Coronary artery (tissue), 2 donors: Measurements from ENCODE around the gene CAND2.

ENCODE experiments used
- DNase-seq: peaks from one replicate; pipeline ENCODE4 v3.0.0-alpha.2; 2017; ENCODE audit warnings: low spot score
- H3K27ac ChIP-seq, 2 donors: fragments of 200-600 bp; sonication (generic); one replicate each; pipeline ENCODE4 v1.5.1; 2016 to 2019
- H3K4me3 ChIP-seq: fragments of 200-600 bp; sonication (generic); 2 replicates; pipeline ENCODE4 v1.5.1; 2016; ENCODE audit warnings: mild to moderate bottlenecking, moderate library complexity
- CTCF ChIP-seq: fragments of 200-600 bp; sonication (generic); IDR thresholded peaks from one replicate; pipeline ENCODE4 v1.5.1; 2019; ENCODE audit warnings: antibody characterized with exemption

CAND2 gene

DNA sequence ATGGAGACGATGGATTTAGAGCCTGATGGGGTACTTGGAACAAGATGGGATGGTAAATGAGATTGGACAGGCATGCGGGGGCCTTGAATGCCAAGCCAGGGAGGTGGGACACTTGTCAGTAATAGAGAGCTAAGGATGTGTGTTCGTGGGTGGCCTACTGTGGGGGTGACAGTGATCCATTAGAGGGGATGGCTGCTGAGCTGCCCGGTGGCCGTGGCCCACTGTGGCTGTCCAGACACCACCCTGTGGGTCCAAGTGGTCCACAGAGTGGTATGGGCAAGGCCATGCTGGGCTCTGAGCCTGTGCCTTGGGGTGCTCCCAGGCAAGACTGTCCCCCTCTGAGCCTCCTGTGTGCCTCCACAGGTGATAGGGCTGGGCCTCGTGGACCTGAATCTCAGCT is 17.5 kb downstream of the CAND2 start:
- H3K4me3 ChIP-seq: no peak overlapping the region
- TF ChIP-seq CTCF: no peak
- H3K27ac ChIP-seq: no peak overlapping the region
- no peak for DNase-seq

DNA sequence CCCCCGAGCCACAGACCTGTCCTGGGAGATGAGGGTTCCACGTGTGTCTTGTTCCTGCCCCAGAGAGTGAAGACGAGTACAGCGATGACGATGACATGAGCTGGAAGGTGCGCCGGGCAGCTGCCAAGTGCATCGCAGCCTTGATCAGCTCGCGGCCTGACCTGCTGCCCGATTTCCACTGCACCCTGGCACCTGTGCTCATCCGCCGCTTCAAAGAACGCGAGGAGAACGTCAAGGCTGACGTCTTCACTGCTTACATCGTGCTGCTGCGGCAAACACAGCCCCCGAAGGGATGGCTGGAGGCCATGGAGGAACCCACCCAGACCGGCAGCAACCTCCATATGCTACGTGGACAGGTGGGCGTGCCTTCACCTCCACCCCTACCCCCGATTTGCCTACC is 18.6 kb downstream of the CAND2 start:
- Histone ChIP-seq H3K4me3 (no peak overlapping the region), H3K27ac (no peak overlapping the region)
- TF ChIP-seq CTCF: no peak
- no peak for DNase-seq

DNA sequence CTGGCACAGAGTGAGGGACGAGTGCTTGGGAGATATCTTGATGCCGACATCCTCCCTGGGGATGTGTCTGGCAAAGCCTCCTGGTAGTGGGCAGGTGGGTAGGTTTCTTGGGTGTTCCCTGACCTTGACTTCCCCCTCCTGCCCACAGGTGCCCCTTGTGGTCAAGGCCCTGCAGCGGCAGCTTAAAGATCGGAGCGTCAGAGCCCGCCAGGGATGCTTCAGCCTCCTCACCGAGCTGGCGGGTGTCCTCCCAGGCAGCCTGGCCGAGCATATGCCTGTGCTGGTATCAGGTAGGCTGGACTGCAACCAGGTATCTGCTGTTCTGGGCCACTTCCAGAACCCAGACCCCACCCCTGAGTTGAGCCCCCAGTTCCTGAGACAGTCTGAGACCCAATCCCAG is 19.2 kb downstream of the CAND2 start:
- TF ChIP-seq CTCF: no peak
- Histone ChIP-seq H3K27ac (no peak overlapping the region), H3K4me3 (no peak overlapping the region)
- DNase-seq: no peak

- TF ChIP-seq CTCF: no peak
These were observed 20.3 kb downstream of the CAND2 start for GRCh38 chr3:12816521-12817342.

DNA sequence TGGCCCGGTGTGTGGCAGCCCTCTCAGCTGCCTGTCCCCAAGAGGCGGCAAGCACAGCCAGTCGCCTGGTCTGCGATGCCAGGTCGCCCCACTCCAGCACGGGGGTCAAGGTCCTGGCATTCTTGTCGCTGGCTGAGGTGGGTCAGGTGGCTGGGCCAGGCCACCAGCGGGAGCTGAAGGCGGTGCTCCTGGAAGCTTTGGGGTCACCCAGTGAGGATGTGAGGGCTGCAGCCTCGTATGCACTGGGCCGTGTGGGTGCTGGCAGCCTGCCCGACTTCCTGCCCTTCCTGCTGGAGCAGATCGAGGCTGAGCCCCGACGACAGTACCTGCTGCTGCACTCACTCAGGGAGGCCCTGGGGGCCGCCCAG is 20.8 kb downstream of the CAND2 start:
- no peak overlapping the region for H3K4me3 ChIP-seq
- H3K27ac ChIP-seq: no peak overlapping the region
- no peak for TF ChIP-seq CTCF
- DNase-seq: no peak

More at GRCh38 chr3:12816521-12817342, 20.3 kb downstream of the CAND2 start:
- H3K27ac ChIP-seq: no peak overlapping the region
- H3K4me3 ChIP-seq: no peak overlapping the region
- no peak for DNase-seq

DNA sequence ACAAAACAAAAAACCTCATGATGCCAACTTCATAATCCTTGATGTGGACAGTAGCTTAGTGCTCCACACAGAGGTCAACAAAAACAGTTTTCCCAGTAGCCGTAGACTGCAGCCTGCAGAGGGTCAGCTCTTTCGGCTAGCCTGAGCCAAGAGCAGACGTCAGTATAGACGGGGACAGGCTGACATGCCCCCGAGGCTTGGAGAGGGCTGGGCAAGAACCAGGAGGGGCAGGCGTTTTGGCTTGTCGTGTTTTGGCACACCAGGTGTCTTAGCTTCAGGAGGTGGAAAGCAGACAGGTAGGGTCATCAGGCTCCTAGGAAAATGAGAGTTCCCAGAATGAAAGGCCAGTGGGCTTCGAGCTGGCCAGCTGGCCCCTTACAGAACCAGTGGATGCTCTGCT is 21.8 kb downstream of the CAND2 start:
- no peak for DNase-seq
- Histone ChIP-seq H3K27ac (no peak overlapping the region), H3K4me3 (no peak overlapping the region)
- TF ChIP-seq CTCF: no peak

- Histone ChIP-seq H3K4me3 (no peak overlapping the region), H3K27ac (no peak overlapping the region)
- no peak for DNase-seq
- no peak for TF ChIP-seq CTCF
These were observed 22.3 kb downstream of the CAND2 start for GRCh38 chr3:12818773-12819172.
